ENCODE results near the gene PSMC4.
A peak's percentile ranks its signal among the peaks of the same experiment; 100 is the strongest.

Gene PSMC4

DNA sequence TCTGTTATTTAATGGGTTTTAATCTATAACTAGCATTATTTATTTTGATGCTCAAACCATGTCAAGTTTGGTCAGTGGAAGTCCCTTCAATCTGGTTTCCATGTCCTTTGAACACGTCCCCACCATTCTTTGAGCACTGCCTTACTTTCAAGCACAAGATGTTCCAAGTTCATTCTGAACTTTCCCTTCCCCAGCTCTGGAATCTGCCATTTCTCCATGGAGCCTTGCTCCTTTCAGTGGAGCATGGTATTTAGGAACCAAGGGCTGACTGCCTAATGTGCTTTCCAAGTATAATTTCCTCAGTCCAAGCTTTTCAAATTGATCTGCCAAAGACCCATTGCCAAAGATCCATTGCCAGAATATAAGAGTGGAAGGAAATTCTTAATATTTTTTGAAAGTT, 24.8 kb downstream of the PSMC4 start:
- no peak for DNase-seq

GRCh38 chr19:39996218-39996810, 25.3 kb downstream of the PSMC4 start:
- DNase-seq, result no peak

DNA sequence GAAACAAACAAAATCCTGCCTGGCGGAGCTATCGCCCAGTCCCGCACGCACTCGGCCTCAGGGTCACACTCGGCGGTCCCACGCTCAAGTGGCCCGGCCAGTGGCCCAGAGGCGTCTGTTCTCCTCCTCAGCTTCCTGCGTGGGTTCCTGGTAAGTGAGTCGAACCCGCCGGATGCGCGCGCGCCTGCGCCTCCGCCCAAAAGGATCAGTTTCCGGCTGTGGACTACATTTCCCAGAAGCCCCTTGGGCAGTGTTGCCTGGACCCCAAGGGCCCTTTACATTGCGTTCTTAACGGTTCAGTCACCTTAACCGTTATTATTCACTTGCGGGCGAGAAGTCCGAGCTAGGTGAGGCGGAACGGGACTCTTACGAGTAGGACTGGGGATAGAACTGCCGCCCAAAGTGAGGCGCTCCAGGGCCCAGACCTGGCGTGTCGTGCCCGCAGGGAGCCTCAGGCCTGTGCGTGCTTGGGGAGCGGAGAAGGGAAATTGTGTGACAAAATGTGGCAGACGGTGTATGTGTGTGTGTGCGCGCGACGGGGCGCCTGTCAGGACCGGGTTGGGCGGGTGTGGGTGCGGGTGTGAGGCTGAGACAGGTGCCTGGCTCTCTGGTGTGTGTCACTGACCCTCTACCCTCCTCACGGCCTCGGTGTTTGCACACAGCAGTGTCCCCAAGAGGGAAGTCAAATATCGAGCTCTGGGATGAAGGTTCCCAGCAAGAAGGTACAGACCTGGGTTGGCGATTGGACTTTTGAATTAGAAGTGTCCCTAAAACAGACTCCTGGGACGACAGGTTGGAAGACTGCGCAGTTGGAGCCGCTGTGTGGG, 26.1 kb downstream of the PSMC4 start, which contains the start of gene ZNF546:
Gene ZNF546, plus strand, starts transcription at position 250 of the 827 bp plus-strand sequence. CDS start 1,267 bp downstream, outside the sequence.
- peak; percentile 90 to 91 for DNase-seq

DNA sequence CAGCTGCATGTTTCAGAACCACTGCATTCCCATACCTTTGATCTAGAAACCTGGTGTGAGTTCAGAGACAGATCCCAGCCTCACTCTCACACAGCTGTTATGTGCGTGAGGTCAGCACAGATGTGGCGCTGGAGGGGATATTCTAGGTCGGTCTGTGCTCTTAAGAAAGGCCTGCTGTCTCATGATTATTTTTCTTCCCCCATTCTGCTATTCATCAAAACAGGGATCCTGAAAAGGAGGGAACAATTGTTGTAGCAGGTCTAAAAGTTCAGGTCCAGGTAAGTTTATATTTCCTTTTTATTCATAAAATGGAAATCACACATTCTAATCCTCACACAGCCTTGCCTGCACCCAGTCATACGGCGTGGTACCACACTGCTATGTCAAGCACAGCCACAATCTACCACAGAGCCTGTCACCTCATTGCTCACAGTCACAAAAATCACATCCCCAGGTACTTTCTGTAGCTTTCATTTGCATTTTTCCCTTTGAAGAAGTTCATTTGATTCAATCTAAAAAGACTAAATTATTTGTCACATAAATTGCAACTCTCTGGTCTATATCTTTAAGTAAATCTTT, 26.8 kb downstream of the PSMC4 start:
- peak in 1 of 2 donors; percentile 42 for DNase-seq

DNA sequence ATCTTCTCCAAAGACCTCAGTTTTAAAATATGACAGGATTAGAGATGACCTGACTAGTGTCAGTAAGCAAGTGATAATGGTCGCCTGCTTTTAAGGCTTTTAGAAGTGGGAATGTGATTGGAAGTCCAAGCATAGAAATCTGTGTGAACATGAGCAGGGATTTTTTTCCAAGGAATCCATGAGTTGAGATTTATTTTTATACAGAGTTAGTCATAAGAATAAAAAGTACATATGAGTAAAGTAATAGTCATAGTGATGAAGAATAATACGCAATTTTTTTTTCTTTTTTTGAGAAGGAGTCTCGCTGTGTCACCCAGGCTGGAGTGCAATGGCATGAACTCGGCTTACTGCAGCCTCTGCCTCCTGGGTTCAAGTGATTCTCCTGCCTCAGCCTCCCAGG, 27.5 kb downstream of the PSMC4 start:
- no peak for DNase-seq

DNA sequence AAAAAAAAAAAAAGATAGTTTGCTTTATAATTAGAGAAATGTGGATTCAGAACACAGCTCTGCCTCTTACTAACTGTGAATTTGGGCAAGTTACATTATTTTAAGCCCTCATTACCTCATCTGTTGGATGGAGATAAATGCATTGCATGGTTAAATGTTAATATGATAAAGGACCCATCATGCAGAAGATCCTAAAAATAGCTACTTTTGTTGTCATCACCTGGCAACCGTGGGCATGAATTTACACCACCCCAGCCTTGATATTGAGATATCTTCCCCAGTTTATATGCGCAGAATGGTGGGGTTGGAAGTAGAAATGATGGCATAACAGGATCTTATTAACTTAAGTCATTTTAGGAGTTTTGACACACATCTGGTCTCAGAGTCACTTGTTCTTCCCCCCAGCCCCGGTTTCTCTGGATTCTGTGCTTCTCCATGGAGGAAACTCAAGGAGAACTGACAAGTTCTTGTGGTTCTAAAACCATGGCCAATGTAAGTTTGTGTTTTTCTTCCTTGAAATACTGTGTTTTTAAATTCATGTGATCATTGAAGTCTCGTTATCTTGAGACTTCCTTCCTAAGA, 34.8 kb downstream of the PSMC4 start:
- DNase-seq, result no peak

DNA sequence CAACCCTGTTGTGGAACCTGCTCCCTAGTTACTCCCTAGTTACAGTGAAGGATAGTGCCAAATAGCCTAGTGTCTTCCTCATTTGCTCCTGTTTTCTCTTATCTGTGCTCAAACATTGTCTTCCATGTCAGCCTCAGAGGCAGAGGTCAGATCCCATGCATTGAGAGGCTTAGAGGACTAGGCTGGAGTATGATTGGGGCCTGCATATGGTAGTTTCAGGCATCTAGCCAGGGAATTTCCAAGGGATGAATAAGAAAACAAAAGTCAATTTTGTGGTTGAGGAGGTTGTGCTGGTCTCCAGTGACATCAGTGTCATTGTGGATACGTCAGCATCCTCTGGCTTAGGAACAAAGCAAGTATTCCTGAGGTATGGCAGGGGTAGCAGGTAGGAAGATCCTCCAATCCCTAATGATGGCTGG, 35.3 kb downstream of the PSMC4 start:
- DNase-seq, result no peak

- DNase-seq, result no peak
These were observed 38.7 kb downstream of the PSMC4 start for GRCh38 chr19:40009674-40010073.

GRCh38 chr19:40013991-40014390, 43.0 kb downstream of the PSMC4 start:
- DNase-seq, result no peak

- no peak for DNase-seq
These were observed 53.0 kb downstream of the PSMC4 start for GRCh38 chr19:40023969-40024368.

GRCh38 chr19:40025938-40026596, 55.1 kb downstream of the PSMC4 start:
- DNase-seq, result no peak

- DNase-seq, result no peak
These were observed 55.6 kb downstream of the PSMC4 start for GRCh38 chr19:40026597-40026970.
